Daoy (cell line): ENCODE measurements around the gene GCLC. TPM values are rescaled to one million over a fixed set of nuclear protein-coding genes. Genes with fewer than 3 reads are reported as not detected.

Experiments
- DNase-seq: peaks from one replicate; pipeline ENCODE4 v3.0.0-alpha.2; 2015; ENCODE audit warnings: low read depth
- total RNA-seq: library from RNA; depleted of rRNA; stranded (reverse); fragments of >200 nt; shearing (Covaris generic); gene quantifications from 2 replicates; pipeline ENCODE4 v1.2.3, GENCODE V29; 2014

GCLC gene
- total RNA-seq, 1 experiment from 2014 or later = 55.0 TPM

DNA sequence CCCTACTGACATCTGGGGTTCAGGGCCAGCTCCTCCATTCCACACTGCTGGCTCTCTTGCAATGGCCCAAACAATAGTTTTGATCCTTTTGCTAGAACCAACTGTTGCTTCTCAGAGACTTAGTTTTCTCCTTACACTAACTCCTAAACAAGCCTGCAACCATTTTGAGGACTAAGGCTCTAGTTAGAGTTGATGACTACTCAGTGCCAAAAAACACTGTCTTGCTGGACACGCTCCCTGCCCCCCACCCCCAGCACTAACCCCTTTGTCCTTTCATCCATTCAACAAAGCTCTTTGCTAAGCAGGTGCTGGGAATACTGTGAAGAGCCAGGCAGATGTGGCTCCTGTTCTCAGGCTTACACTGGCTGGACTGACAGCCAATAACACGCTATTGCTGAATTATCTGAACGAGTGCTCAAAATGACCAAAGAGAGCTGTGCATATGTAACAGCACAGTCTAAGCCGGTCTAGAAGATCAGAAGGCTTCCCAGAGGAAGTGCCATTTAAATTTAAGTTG lies 17.6 kb downstream of the GCLC start:
- no peak for DNase-seq

- no peak for DNase-seq
These were observed 18.9 kb downstream of the GCLC start for GRCh38 chr6:53526000-53526399.

- DNase-seq = peak; percentile 44
These were observed 20.5 kb downstream of the GCLC start for GRCh38 chr6:53524455-53524815.

DNA sequence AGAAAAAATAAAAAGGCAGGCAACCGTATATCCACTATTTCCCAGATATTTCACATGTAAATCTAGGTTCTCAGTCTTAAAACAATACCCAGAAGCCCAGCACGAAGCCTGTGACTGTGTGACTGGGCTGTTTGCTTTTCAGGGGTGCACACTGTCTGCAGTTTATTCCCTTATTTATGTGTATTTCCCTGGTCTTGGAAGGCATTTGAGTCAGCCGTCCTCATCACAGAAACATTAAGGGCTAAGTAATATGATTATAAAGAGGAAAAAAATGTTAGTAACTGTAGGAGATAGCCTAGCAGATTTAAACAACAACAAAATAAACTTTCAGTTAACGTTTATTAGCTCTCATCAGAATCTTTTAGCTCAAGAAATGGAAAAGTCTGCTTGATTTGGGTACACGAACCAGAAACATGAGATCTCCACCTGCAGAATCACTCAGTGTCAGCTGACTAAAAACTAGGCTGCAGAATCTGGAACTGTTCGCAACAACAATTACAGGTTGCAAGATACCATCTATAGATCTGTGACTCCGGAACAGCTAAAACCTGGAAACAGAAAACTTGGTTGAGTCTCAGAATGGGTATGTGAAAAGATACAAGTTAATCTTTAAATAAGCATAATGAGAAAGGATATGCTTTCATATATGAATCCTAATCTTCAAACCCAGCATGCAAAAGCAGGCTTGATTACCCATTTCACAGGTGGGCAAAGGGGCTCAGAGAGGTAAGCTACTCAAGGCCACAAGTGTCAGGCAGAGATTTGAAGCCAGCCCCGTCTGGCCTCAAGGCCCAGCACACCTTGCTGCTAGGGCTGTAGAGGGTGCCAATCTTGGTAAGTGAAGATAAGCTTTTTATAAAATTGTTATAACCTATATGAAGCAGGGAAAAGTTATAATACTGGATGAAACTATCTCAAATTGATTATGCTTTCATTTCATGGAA lies 21.1 kb downstream of the GCLC start:
- DNase-seq = no peak

DNA sequence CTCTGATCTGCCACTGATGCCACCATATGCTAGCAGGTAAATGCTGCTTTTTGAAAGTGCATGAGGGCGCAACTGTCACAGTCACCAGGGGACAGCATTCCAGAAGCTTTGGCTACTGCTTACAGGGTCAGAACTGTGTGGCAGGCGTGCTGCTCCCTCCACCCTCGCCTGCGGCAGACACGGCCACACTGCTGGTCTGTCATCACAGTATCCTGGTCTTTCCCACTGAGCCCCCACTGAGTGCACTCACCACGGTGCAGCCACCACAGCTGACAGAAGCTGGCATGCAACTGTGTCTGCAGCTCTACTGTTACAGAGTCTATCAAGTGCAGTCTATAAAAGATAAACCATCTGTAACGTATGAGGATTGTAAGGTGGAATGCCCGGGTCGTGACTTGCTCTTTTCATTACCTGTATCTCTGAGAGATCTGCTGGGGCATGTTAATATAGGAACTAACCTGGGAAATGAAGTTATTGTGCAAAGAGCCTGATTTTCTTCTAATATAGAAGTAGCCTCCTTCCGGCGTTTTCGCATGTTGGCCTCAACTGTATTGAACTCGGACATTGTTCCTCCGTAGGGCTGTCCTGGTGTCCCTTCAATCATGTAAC lies 24.5 kb downstream of the GCLC start:
- no peak for DNase-seq

- DNase-seq = no peak
These were observed 26.0 kb downstream of the GCLC start for GRCh38 chr6:53518862-53519261.

GRCh38 chr6:53517021-53517420 lies 27.9 kb downstream of the GCLC start:
- DNase-seq = peak; percentile 42

GRCh38 chr6:53514677-53515076 lies 30.2 kb downstream of the GCLC start:
- no peak for DNase-seq

GRCh38 chr6:53513519-53513966 lies 31.4 kb downstream of the GCLC start:
- no peak for DNase-seq

- no peak for DNase-seq
These were observed 31.8 kb downstream of the GCLC start for GRCh38 chr6:53513056-53513455.

- DNase-seq = no peak
These were observed 32.3 kb downstream of the GCLC start for GRCh38 chr6:53512626-53513025.

DNA sequence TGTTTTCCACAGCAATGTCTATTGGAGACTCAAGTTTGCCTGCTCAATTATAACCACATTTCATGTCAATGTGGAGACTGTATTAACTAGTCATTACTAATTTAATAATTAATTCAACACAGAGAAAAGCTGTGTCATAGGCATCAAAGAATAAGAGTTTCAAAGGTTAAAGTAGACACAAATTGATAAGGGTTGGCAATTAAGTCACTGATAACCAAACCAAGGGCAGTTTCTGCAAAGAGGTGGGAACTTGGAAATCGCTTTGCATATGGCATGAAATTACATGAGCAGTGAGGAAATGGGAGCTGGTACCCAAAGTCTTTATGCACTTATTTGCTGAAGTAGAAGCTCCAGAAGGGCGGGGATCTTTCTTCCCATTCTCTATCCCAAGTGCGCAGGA lies 34.2 kb downstream of the GCLC start:
- no peak for DNase-seq

- DNase-seq = no peak
These were observed 38.0 kb downstream of the GCLC start for GRCh38 chr6:53506872-53507271.

- no peak for DNase-seq
These were observed 40.4 kb downstream of the GCLC start for GRCh38 chr6:53504512-53504911.

DNA sequence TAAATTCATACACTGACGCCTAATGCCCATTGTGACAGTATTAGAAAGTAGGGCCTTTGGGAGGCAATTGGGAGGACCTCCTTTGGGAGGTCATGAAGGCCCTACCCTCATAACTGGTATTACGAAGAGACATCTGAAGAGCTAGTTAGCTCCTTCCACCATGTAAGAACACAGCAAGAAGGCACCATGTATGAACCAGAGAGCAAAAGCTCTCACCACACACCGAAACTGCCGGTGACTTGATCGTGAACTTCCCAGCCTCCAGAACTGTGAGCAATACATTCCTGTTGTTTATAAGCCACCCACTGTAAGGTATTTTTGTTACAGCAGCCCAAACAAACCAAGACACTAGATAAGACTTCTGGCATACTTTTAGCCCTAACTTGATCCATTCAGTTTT lies 41.8 kb downstream of the GCLC start:
- no peak for DNase-seq

- DNase-seq = no peak
These were observed 43.5 kb downstream of the GCLC start for GRCh38 chr6:53501432-53501831.

DNA sequence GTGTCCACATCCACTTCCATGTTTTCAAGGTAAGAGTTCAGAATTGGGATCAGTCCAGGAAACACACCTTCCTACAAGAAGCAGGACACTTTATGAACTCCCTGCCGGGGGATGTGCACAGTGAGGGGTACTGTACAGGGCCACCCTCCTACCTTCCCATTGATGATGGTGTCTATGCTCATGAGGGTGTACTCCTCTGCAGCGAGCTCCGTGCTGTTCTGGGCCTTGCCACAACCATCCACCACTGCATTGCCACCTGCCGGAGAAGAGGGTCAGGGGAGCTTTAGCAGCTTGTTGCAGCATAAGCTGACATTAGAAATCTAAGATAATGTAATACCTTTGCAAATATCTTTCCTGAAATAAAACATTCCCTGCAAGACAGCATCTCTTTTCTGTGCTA lies 44.8 kb downstream of the GCLC start:
- no peak for DNase-seq

- no peak for DNase-seq
These were observed 45.8 kb downstream of the GCLC start for GRCh38 chr6:53499094-53499493.

- DNase-seq = no peak
These were observed 46.3 kb downstream of the GCLC start for GRCh38 chr6:53498649-53499048.

DNA sequence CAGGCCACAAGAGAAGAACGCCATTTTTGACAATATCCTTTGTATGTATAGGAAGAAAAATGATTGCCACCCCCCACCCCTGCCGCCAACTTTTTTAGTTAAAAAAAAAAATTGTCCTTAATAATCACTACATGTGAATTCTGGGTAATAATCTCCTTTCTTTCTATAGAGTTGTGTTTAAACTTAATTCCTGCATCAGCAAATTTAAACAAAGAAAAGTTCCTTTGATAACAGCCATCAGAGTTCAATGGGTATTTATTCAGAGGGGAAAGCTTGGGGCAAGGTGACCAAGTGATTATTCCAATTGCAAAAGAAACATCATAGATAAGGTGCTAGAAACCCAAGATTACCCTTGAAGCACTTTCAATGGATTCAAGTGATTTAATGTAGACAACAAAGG lies 47.0 kb downstream of the GCLC start:
- DNase-seq = no peak

- DNase-seq = peak; percentile 81
These were observed 48.0 kb downstream of the GCLC start for GRCh38 chr6:53496797-53497375.
